CD4-positive, alpha-beta T cell (primary cell): ENCODE measurements around the gene CALR. TPM values are rescaled to one million over a fixed set of nuclear protein-coding genes. Genes with fewer than 3 reads are reported as not detected.

Experiments used
- ATAC-seq: fragments of 200-7000 bp; cut with Tn5 transposase; one replicate; pipeline ENCODE4 v1.10.0; 2022; ENCODE audit warnings: mild to moderate bottlenecking; ENCODE audit not compliant: poor library complexity
- CTCF ChIA-PET: fragments of 350-600 bp; sonication (Branson Sonifier 250); formaldehyde crosslinking; loops from one replicate; lab custom pipeline; 2021; ENCODE audit warnings: antibody characterized with exemption, inconsistent platforms; lab: Charles Lee
- POLR2A ChIA-PET: fragments of 350-600 bp; sonication (Branson Sonifier 250); formaldehyde crosslinking; loops from one replicate; lab custom pipeline; 2021; ENCODE audit warnings: antibody characterized with exemption, inconsistent platforms; lab: Charles Lee
- DNase-seq, 14 experiments: peaks; one replicate each; pipeline ENCODE4 v3.0.0-alpha.2; 2013 to 2020; ENCODE audit warnings: mixed read lengths in 2 of 14
- H3K27ac ChIP-seq, 2 donors: one replicate each; pipeline versions ENCODE4 v1.5.1 to v1.7.0; 2013; ENCODE audit warnings: low read length in 2 of 2, low read depth in 1 of 2, mild to moderate bottlenecking in 1 of 2
- H3K27me3 ChIP-seq, 2 experiments: 1 replicate in 1 of 2; 2 replicates in 1 of 2; pipeline versions ENCODE4 v1.6.1 to v1.7.0; 2013; ENCODE audit warnings: low read length in 2 of 2, control low read depth in 1 of 2, mild to moderate bottlenecking in 1 of 2, moderate library complexity in 1 of 2; ENCODE audit not compliant: insufficient read depth in 2 of 2, control insufficient read depth in 1 of 2
- H3K36me3 ChIP-seq: one replicate; pipeline ENCODE4 v1.6.1; 2013; ENCODE audit warnings: low read length, control low read depth; ENCODE audit not compliant: insufficient read depth
- H3K4me1 ChIP-seq: one replicate; pipeline ENCODE4 v1.6.1; 2013; ENCODE audit warnings: low read length, control low read depth; ENCODE audit not compliant: insufficient read depth
- H3K4me3 ChIP-seq: one replicate; pipeline ENCODE4 v1.5.1; 2013; ENCODE audit warnings: mild to moderate bottlenecking, low read length, moderate library complexity
- H3K9me3 ChIP-seq, 2 experiments: 1 replicate in 1 of 2; 2 replicates in 1 of 2; pipeline versions ENCODE4 v1.6.1 to v1.7.0; 2013; ENCODE audit warnings: low read length in 2 of 2, mild to moderate bottlenecking in 2 of 2, control low read depth in 1 of 2, moderate library complexity in 1 of 2; ENCODE audit not compliant: control insufficient read depth in 1 of 2, insufficient read depth in 1 of 2
- H3K27ac Mint-ChIP-seq: one replicate; pipeline ENCODE4 v1.8.0; 2020; ENCODE audit warnings: mixed read lengths
- H3K27me3 Mint-ChIP-seq: one replicate; pipeline ENCODE4 v1.8.0; 2021; ENCODE audit warnings: mixed read lengths
- H3K36me3 Mint-ChIP-seq: one replicate; pipeline ENCODE4 v1.8.0; 2021; ENCODE audit warnings: low read depth, mixed read lengths
- H3K4me1 Mint-ChIP-seq: one replicate; pipeline ENCODE4 v1.8.0; 2021; ENCODE audit warnings: low read depth, mixed read lengths
- H3K4me3 Mint-ChIP-seq: one replicate; pipeline ENCODE4 v1.8.0; 2020; ENCODE audit warnings: mild to moderate bottlenecking, mixed read lengths
- H3K9me3 Mint-ChIP-seq: one replicate; pipeline ENCODE4 v1.8.0; 2020; ENCODE audit warnings: mixed read lengths
- CTCF ChIP-seq: fragments of 200-600 bp; IDR thresholded peaks from one replicate; pipeline ENCODE4 v1.8.0; 2022; ENCODE audit warnings: antibody characterized with exemption, mild to moderate bottlenecking
- intact Hi-C, 2 experiments: fragments of 100-400 bp; cut with DNase I in 1 of 2; cut with micrococcal nuclease in 1 of 2; formaldehyde crosslinking; loops; one replicate each; pipeline versions ENCODE4 v1.15.1 to v1.9.0; 2023 to 2025; cut with DNase I, micrococcal nuclease
- total RNA-seq, 174 experiments: library from RNA in 2 of 174; stranded (reverse) in 2 of 174; gene quantifications; one replicate each; pipeline ENCODE4 v1.2.3 and lab custom pipeline; 2021 to 2026

The CALR gene
- total RNA-seq, 2 experiments from 2014 or later: 558 to 559 TPM

- no peaks in the 10 kb centered on the region for H3K27me3 ChIP-seq
- Mint-ChIP-seq H3K27me3 (no peaks in the 10 kb centered on the region), H3K4me1 (no peaks in the 10 kb centered on the region), H3K36me3 (peaks cover 46% of the 10 kb centered on the region), H3K4me3 (no peak overlapping the region), H3K9me3 (no peaks in the 10 kb centered on the region), H3K27ac (no peak overlapping the region)
- ChIA-PET POLR2A (no interaction called here), CTCF (no interaction called here)
- no peak for TF ChIP-seq CTCF
- peaks cover 40% of the 10 kb centered on the region for H3K36me3 ChIP-seq
- ATAC-seq (no peak), DNase-seq (no peak)
- H3K4me3 ChIP-seq: no peak overlapping the region
- no peaks in the 10 kb centered on the region for H3K4me1 ChIP-seq
- H3K9me3 ChIP-seq: no peaks in the 10 kb centered on the region
- H3K27ac ChIP-seq: no peak overlapping the region
- intact Hi-C loops: no loop called here
These were observed 38.4 kb upstream of the CALR start for GRCh38 chr19:12899891-12900518.

GRCh38 chr19:12907166-12907565 is 31.2 kb upstream of the CALR start:
- Histone ChIP-seq H3K9me3 (no peaks in the 10 kb centered on the region), H3K4me3 (no peak overlapping the region), H3K27ac (no peak overlapping the region), H3K4me1 (no peaks in the 10 kb centered on the region), H3K36me3 (no peaks in the 10 kb centered on the region), H3K27me3 (no peaks in the 10 kb centered on the region)
- Mint-ChIP-seq H3K27ac (no peak overlapping the region), H3K4me1 (no peaks in the 10 kb centered on the region), H3K9me3 (no peaks in the 10 kb centered on the region), H3K4me3 (no peak overlapping the region), H3K36me3 (no peaks in the 10 kb centered on the region), H3K27me3 (no peaks in the 10 kb centered on the region)
- CTCF ChIA-PET: no interaction called here
- ATAC-seq (no peak), DNase-seq (no peak)
- TF ChIP-seq CTCF: no peak
- POLR2A ChIA-PET: interaction anchor here (1.4 to 1.5 kb wide), 2 partner anchors 12 to 17 kb away, joined by 5 to 6 read pairs; partner anchors contain the start of genes GCDH and SYCE2
- intact Hi-C loops: no loop called here

- no peaks in the 10 kb centered on the region for H3K27me3 ChIP-seq
- Mint-ChIP-seq H3K27me3 (no peaks in the 10 kb centered on the region), H3K9me3 (no peaks in the 10 kb centered on the region), H3K4me3 (no peak overlapping the region), H3K36me3 (no peaks in the 10 kb centered on the region), H3K27ac (no peak overlapping the region), H3K4me1 (peaks cover 27% of the 10 kb centered on the region)
- DNase-seq: no peak
- H3K4me1 ChIP-seq: peaks cover 23% of the 10 kb centered on the region
- POLR2A ChIA-PET: interaction anchor here (2.6 to 4.8 kb wide), 3 partner anchors 20 to 26 kb away, joined by 18 to 47 read pairs (median 24); partner anchors contain the start of genes CALR, FARSA and GCDH
- intact Hi-C loops: loop anchor here in 1 of 2 experiments (2.0 kb wide), 1 partner anchor 20 kb away; no protein-coding TSS in a partner anchor
- H3K4me3 ChIP-seq: no peak overlapping the region
- H3K27ac ChIP-seq: no peak overlapping the region
- CTCF ChIA-PET: interaction anchor here (0.6 kb wide), 1 partner anchor 365 kb away, joined by 3 read pairs; no protein-coding TSS in a partner anchor
- TF ChIP-seq CTCF: no peak
- no peak for ATAC-seq
- no peaks in the 10 kb centered on the region for H3K9me3 ChIP-seq
- H3K36me3 ChIP-seq: no peaks in the 10 kb centered on the region
These were observed 25.8 kb upstream of the CALR start for GRCh38 chr19:12912571-12912970.
